Activated CD8-positive, alpha-beta memory T cell treated with anti-CD3 and anti-CD28 coated beads, Interleukin-2, amount 50 U/mL, for 1 hour (primary cell): ENCODE measurements around the gene MCEMP1.

Source experiments
- DNase-seq: peaks from one replicate; pipeline ENCODE4 v3.0.0-alpha.2; 2020; ENCODE audit errors: extremely low read depth

MCEMP1 gene

DNA sequence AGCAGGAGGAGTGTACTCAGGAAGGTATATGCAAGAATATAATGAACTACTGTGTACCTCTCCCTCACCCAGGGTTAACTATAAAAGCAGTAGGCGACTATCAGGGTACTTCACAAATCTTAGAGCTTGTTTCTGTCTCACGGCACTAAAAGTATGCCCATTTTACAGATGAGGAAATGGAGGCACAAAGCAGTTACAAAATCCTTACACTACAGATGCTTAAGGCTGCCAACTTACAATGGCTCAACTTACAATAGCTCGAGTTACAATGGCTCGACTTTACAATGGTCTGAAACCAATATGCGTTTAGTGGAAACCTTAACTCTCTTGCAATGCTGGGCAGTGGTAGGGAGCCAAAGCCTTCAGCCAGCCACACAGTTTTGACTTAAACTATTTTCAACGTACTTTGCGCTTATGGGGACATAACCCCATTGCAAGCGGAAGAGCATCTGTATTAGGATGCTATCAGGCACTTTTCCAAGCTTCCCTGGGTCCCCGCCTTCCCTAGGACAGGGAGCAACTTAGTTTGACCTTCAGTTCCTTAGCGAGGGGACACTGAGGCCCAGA is 20.9 kb downstream of the MCEMP1 start:
- DNase-seq = no peak

DNA sequence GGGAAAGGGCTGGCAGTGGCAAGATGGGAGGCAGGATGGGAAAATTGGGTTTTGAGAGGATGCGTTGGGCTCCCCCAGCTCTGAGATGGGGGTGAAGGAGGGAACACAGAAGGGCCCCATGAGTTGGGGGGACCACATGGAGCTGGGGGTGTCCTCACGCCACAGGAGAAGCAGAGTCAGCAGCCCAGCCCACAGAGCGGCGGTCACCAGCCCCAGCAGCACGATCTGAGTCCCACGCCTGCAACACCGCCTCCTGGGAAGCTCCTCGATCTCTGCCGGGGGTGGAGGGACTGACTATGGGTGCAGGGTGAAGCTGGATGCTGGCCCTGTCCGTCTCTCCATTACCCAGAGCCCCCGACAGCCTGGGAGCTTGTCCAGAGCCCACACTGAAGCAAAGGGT is 21.7 kb downstream of the MCEMP1 start:
- DNase-seq = no peak

DNA sequence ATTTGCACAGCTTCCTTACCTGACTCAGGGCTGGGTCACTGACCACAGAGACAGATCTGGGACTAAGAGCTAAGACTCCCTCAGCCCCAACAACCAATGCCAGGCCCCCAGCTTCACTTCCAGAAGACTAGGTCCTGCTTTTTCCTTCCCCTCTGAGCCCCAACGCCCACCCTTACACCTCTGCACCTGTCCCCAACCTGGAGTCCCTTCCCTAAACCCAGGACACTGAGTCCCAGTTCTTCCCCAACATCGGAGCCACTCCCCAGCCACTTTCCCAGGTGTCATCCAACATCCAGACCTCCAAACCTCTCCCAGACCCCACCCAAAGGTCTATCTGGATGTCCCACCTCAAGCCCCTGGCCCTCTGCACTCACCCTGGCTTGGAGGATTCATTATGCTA is 22.1 kb downstream of the MCEMP1 start:
- no peak for DNase-seq

DNA sequence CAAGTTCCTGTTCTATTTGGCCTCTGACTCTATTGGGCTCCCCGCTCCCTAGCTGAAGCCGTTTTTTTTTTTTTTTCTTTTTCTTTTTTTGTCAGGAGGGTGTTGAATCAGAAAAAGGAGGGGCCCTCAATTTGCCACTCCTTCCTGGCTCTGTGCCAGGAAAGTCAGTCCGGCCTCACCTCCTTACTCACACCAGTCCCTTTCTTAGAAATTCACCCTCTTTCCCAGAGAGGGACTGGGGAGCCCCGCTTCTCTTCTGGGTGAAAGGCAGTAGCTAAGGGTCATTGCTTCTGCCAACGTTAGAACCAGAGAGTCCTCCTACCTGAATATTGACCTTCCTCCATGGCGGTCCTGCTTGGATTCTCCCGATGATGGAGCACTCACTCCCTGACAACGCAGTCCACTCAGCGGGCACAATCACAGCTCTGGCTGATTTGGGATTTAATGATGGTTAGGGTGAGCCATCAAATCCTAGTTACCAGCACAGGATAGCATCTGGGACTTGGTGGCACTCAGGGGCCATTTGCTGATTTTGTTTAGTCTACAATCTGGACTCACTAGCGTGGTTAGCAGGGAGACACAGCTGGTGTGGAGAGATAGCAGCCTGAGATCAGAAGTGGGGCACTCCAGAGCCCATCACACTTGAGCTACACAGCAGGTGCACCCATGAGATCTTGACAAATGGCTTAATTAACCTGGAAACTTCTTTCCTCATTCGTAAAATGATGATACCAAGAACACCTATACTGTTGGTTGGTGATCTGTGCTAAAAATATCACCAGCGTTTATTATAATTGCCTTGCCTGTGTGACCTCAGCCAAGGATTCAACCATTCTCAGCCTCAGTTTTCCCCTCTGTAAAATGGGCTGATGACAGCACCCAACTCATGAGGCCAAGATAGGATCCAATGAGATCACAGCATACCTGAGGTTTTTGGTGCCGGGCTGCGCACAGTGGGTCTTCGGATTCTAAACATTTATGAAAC is 22.8 kb downstream of the MCEMP1 start:
- no peak for DNase-seq

DNA sequence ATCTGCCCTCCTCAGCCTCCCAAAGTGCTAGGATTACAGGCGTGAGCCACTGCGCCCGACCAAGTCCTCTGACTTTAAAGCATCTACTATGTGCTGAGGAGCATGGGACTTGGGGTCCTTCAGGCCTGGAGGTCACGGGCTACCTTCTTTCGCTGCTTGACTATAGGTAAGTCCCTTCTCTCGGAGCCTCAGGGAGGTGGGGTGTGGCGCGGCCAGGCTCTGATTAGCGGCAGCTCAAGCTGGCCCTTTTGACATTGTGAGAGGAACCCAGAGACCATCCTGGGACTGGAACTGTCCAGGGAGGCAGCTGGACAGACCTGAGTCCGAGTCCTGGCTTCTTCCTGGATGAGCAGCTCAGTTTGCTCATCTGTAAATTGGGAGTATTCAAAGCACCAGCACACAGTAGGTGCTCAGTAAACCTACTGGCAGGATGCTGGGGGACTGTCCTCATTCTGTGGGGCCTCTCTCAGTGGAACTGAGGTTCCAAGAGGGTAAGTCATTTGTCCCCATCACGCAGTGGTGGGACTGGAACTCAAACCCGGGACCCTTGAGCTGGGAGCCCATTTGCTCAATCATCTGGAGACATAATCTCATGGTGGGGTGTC is 24.3 kb downstream of the MCEMP1 start:
- DNase-seq = no peak

DNA sequence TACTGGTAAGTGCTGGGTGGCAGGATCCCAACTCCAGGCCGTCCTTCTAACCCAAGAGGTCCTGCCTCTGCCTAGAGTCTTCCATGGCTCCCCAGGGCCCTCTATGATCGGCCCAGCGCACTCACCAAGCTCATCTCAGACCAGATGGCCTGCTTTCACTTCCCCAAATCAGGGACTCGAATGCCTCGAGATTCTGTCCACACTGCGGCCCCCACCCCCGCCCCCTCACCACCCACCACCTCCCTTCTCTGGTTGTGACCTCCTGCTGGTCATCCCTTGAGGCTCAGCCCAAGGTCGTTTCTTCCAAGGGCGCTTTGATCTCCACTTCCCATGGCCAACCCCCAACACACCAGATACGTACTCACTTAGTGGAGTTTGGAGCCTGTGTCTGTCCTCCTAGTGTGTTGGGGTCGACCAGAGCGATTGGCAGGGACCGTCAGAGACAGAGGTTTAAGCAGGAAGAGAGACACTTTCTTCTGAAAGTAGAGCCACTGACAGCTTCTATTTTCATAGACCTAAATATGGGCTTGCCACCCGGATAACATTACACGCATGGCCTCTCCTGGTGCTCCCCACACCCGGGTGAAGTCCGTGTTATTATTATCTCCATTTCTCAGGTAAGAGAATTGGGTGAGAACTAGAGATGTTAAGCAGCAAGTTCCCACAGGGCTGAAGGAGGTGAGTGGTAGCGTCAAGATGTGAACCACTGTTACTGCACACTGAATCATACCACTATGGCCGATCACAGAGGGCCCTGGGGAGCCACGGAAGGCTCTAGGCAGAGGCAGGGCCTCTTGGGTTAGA is 25.0 kb downstream of the MCEMP1 start, which contains the start of gene FCER2:
Gene FCER2, minus strand, starts transcription at position 478 of the 804 bp plus-strand sequence. CDS start 2,371 bp downstream, outside the sequence.
- DNase-seq = no peak

DNA sequence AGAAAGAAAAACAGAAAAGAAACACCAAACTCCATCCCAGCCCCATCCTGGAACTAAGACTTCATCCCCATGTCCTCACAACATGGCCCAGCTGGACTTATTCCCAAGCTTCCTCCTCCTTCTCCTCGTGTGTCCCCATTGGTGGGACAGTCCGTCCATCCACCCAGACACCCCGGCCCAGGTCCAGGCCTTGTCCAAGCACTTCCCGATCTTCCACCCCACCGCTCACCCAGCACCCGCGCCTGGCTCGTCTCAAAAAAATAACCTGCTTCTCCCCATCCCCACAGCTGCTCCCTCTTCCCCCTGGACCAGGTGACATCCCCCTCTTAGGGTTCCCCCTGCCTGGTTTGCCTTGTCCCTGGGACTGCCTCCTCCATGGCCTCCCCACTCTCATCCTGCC is 26.4 kb downstream of the MCEMP1 start:
- no peak for DNase-seq

DNA sequence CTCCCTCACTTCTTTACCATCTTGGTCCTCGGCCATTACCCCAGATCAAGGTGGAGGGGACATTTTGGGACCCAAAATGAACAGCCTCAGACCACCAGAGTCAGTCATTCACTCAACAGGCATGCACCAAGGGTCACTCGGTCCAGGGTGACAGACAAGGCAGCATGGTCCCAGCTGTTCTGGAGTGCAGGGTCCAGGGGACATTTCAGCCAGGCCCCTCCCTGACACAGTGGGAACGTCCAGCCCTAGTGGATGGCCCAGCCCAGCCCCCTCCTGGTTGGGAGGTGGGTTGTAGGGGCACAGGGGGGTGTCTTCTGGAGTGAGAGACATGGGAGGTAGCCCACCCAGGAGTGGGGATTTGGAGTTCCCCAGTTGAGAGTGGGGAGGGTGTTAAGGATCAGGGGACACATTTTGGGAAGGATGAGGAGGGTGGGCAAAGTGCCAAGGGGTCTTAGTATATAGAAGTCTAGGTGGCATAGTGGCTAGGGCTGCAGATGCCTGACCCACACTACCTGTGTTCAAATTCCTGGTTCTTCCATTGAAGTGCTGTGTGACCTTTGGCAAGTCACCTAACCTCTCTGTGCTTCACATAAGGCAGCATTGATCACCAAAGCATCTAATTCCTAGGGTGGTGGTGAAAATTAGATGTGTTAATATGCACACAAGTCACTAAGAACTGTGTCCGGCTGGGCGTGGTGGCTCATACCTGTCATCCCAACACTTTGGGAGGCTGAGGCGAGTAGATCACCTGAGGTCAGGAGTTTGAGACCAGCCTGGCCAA is 27.6 kb downstream of the MCEMP1 start:
- no peak for DNase-seq

DNA sequence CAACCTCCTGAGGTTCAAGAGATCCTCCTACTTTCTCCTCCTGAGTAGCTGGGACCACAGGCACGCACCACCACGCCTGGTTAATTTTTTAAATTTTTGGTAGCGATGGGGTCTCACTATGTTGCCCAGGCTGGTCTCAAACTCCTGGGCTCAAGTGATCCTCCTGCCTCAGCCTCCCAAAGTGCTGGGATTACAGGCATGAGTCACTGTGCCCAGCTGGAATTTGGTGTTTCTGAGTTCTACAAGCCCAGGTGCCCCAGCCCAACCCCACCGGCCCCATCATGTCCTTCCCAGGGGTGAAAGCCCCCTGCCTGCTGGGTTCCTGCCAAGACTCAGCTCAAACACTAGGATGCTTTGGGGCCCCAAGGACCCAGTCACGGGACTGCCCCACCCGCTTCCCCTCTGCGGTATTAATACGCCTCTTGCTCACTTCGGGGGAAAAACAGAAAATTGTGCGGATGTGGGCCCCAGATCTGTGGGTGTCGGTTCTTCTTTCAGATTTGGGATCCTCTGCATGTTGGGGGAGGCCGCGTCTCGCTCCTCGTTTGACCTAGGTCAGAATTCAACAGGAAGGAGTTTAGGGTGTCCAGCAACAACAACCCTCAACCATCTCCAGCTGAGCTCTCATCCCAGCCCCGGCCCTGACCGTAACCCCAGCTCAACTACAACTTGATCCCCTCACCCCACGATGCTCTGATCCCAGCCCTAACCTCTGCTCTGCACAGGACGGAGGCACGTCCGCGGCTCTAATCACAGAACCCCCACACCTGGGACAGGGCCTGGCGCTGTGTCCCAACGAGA is 28.7 kb downstream of the MCEMP1 start:
- peak; percentile 30 for DNase-seq

DNA sequence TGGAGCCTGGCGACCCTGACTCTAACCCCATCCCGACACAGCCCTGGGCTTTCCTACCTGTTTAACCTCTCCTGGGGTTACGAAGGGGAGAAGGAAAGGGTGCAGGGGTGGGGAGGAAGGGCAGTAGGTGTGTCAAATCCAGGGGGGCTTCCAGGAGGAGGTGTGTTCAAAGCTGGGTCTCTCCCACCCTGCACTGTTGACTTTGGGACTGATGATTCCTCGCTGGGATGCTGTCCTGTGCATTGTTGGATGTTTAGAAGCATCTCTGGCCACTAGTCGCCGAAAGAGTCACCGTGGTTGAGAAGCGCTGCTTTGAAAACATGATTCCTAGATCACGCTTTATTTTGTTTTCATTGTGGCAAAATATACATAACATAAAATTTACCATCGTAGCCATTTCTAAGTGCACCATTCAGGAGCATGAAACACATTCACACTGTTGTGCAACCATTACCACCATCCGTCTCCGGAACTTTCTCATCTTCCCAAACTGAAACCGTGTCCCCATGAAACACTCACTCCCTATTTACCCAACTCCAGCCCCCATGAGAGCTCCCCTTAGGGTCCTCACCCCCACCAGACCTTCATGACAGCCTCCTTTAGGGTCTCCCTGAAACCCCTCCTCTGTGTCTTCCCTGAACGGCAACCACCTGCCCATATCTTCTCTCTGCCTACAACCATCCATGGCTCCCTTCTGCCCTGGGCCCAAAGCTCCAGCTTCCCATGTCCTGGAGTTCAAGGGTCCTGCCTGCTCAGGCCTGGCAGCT is 29.5 kb downstream of the MCEMP1 start:
- DNase-seq = no peak

DNA sequence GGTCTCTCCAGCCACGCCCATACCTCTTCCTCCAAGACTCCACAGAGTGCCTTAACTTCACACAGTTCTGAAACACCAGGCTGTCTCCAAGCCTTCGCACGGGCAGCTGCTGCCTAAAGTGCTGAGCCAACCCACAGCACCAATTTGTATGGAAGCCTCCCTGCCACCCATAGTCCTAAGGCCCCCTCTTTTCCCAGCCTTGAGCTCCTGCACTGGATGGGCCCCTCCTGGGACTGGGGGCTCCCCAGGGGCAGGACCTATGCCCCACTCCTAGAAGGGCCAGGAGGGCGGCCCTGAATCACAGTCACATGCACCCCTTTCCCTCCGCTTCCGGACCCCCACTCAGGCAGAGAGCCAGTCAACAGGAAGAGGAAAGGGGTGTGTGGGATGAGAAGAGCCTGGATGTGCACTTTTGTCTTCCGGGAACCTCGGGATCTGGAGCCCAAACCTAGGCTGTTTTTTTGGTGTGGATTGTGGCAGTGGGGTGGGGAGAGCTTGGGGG is 30.1 kb downstream of the MCEMP1 start:
- no peak for DNase-seq

DNA sequence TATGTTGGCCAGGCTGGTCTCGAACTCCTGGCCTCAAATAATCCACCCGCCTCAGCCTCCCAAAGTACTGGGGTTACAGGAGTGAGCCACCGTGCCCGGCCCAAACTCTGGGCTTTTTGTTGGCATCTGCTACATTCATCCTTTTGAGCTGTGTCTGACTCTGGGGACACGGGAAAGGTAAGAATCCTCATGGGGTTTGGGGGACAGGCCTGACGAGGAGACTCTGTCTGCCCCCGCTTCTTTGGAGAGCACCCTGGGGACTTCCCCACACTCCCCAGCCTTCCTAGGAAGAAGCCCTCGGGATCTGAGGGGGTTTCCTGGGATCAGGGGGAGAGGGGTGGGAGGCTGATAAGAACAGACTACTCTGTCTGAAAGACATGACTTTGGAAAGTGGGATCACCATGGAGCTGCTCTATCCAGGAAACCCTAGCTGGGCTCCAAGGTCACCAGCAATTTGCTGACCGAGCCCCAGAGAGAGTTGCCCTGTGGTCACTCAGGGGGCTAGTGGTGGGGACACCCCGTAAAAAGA is 33.1 kb downstream of the MCEMP1 start:
- no peak for DNase-seq

DNA sequence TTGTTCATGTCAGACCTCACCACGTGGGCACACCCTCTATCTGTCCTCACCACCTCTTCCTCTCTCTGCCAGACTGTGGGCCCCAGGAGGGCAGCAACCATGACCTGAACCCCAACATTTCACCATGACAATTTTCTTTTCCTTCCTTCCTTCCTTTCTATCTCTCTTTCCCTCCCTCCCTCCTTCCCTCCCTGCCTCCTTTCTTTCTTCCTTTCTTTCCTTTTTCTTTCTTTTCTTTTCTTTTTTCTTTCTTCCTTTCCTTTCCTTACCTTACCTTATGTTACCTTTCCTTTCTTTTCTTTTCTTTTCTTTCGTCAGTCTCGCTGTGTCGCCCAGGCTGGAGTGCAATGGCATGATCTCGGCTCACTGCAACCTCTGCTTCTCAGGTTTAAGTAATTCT is 33.7 kb downstream of the MCEMP1 start:
- no peak for DNase-seq

DNA sequence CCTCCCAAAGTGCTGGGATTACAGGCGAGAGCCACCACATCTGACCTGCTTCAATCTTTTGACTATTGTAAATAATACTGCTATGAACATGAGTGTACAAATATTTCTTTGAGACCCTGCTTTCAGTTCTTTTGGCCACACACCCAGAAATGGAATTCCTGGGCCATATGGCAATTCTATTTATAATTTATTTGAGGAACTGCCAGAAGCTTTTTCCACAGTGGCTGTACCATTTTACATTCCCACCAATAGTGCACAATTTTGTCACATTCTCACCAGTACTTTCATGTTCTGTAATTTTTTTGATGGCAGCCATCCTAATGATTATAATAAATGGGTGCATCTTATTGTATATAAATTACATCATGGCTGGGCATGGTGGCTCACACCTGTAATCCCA is 38.8 kb downstream of the MCEMP1 start:
- DNase-seq = no peak

DNA sequence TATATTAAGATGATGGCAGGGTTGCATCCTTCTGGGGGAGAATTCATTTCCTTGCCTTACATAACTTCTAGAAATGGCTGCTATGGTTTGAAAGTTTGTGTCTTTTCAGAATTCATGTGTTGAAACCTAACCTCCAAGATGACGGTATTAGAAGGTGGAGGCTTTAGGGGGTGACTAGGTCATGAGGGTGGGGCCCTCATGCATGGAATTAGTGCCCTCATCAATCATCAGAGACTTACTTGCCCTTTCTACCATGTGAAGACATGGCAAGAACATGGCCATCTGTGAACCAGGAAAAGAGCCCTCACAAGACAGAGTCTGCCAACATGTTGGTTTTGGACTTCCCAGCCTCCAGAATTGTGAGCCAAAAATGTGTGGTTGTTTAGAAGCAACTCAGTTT is 39.9 kb downstream of the MCEMP1 start:
- DNase-seq = no peak

DNA sequence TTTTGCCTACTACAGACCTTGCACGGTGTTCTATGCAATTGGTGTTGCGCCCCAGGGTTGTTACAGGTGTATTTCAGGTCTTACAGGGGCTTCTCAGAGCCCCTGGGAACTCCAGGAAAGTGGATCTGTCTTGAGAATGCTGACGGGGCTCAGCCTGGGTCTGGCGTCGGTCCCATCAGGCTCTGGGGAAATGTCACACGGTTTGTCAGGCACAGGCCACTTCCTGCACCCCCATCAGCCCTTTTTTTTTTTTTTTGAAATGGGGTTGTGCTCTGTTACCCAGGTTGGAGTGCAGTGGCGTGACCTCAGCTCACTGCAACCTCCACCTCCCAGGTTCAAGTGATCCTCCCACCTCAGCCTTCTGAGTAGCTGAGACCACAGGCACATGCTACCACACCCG is 41.8 kb downstream of the MCEMP1 start:
- no peak for DNase-seq

DNA sequence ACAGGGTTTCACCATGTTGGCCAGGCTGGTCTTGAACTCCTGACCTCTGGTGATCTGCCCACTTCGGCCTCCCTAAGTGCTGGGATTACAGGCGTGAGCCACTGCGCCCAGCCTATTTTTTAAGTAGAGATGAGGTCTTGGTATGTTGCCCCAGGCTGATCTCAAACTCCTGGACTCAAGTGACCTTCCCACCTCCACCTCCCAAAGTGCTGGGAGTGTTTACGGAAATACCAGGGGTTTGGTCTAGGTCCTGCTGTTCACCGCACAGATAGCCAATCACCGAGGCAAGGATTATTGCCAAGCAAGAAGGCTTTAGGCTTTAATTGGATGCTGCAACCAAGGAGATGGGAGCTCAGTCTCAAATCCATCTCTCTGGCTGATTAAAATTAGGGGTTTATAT is 43.5 kb downstream of the MCEMP1 start:
- no peak for DNase-seq

DNA sequence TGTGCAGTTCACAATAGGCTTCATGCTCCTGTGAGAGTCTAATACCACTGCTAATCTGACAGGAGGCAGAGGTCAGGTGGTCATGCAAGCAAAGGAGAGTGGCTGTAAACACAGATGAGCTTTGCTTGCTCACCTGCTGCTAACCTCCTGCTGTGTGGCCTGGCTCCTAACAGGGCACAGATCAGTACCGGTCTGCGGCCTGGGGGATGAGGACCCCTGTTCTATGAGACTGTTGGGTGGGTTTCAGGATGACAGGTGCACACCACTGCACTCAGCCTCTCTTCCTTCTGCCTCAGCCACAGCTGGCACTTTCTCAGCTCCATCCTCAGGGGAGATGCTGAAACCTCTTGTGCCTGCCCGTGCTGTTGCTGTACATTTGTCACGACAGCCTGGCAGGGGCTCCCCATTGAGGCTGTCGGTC is 45.4 kb downstream of the MCEMP1 start:
- DNase-seq = no peak

DNA sequence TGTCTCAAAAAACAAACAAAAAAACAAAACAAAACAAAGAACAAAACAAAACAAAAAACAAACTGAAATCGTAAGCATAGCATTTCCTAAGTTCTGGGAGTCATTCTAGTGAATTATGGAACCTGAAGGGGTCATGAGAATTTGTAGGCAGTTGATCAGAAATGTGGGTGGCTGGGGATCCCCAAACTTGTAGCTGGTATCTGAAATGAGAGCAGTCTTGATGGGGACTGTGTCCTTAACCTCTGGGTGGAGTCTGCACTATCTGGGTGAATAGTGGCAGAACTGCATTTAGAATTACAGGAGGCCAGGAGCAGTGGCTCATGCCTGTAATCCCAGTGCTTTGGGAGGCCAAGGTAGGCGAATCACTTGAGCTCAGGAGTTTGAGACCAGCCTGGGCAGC is 48.9 kb downstream of the MCEMP1 start:
- DNase-seq = no peak
